GM18517 (cell line): ENCODE measurements around the gene MCF2L2.
"Not testable (repeated sequence)": the region's sequence is repeated elsewhere in the genome, so short reads cannot be mapped to it uniquely, and the experiment has no call there.

ENCODE experiments used
- ATAC-seq: cut with Tn5 transposase; IDR thresholded peaks from one replicate; pipeline ENCODE4 v1.9.1; 2021; ENCODE audit warnings: mild to moderate bottlenecking, moderate library complexity; ENCODE audit not compliant: unreplicated experiment

The MCF2L2 gene, protein sequence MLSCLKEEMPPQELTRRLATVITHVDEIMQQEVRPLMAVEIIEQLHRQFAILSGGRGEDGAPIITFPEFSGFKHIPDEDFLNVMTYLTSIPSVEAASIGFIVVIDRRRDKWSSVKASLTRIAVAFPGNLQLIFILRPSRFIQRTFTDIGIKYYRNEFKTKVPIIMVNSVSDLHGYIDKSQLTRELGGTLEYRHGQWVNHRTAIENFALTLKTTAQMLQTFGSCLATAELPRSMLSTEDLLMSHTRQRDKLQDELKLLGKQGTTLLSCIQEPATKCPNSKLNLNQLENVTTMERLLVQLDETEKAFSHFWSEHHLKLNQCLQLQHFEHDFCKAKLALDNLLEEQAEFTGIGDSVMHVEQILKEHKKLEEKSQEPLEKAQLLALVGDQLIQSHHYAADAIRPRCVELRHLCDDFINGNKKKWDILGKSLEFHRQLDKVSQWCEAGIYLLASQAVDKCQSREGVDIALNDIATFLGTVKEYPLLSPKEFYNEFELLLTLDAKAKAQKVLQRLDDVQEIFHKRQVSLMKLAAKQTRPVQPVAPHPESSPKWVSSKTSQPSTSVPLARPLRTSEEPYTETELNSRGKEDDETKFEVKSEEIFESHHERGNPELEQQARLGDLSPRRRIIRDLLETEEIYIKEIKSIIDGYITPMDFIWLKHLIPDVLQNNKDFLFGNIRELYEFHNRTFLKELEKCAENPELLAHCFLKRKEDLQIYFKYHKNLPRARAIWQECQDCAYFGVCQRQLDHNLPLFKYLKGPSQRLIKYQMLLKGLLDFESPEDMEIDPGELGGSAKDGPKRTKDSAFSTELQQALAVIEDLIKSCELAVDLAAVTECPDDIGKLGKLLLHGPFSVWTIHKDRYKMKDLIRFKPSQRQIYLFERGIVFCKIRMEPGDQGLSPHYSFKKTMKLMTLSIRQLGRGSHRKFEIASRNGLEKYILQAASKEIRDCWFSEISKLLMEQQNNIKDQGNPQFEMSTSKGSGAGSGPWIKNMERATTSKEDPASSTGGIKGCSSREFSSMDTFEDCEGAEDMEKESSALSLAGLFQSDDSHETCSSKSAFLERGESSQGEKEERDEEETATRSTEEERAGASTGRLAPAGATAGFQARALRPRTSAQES

DNA sequence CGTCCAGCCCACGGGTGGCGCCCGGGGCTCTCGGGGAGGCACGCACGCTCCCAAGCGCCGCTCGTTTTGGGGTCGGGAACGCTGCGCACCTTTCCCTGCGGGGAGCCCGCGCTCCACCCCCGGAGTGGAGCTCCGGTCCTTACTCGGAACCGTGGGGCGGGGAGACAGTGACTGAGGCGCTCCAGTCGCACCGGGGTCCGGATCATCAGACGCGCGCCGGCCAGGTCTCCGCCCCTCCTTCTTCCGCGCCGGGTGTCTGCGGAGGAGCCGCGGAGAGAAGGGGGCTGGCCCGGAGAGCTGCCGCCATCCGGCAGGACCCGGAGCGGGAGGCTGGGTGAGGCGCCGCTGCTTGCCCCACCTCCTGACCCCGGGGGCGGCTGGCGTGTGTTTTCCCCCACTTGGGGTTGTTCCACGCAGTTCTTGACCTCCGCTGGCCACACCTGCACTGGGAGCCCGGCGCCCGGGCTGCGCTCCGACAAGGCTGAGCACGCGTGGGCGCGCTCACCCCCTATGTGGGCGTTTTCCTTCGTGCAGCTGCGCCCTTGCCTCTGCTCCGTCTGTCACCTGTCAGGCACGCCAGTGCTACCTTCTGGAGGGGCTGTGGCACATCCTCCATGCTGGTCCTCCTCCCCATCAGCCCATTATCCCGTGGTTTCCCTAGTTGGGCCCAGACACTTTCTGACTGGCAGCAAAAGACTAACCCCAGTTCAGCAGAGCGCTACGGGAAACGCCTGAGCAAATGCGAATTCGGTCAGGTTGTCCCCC is at the start of gene MCF2L2:
Gene MCF2L2, minus strand, starts transcription at position 173 of the 765 bp plus-strand sequence. CDS start 642 bp downstream, outside the sequence.
- peak; percentile 50 for ATAC-seq

DNA sequence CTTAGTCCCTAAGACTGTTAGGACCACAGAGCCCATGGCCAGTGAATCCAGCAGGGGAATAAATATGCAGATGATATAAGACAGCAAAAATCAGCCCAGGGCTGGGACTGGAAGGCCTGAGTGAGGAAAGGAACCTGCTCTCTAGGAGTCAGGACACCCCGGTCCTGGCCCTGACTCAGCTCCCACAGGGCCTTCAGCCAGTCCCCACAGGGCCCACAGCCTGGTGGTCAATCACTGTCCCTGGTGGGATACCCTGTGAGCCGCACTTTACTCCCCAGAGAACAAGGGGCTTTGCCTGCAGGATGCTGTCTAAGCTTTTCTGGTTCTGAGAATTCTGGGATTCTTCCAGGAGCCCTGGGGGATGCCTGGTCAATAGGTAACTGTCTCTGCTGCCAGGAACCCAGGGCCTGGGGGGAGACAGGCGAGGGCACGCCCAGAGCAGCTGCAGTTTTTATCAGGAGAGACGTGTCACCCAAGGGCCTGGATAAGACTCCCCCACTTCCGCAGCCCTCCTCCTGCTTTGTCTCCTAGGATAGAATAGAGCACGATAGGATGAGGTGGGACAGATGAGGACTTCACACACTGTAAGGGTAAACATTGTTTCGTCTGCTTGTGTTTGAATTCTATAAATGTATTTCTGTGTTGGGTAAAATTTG is 49.5 kb upstream of the MCF2L2 start:
- ATAC-seq = no peak

DNA sequence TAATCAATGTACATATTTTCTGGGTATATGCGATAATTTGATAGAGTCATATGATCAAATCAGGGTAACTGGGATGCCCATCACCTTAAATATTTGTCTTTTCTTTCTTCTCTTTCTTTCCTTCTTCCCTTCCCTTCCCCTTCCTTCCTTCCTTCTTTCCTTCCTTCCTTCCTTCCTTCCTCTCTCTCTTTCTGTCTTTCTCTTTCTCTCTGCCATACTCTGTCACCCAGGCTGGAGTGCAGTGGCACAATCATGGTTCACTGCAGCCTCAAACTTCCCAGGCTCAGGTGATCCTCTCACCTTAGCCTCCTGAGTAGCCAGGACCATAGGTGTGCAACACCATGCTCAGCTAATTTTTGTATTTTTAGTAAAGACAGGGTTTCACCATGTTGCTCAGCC is 47.3 kb upstream of the MCF2L2 start:
- ATAC-seq = not testable (repeated sequence)

DNA sequence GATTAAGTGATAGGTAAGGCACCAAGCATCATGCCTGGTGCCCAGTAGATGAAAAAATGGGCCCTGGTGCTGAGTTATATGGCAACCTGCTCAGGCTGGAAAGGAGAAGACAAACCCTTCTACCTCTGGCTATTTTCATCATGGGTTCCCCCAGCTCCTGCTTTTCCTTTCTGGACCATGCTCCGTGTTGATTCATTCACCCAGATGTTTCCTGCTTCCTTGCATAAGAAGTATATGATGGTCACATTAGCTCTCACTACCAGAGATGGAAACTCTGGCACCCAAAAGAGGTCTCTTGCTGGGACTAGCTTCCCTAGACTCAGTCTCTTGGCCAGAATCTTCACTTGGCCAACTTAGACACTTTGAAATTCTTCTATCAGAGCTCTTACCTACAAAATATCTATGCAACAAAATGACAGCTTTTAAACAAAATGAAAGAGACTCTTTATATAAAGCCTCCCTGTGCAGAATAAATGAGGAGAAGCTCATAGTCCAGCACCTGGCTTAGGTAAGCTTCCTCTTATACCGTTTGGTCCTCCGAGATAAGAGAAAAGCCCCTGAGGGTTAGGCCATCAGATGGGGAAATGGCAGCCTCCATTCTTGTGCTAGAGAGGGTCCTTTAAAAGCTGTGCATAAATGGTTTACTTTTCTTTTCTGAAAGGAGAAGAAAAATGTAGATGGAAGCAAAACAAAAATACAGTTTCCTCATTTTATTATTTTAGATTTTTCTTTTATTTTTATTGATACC is 46.8 kb upstream of the MCF2L2 start:
- no peak for ATAC-seq

DNA sequence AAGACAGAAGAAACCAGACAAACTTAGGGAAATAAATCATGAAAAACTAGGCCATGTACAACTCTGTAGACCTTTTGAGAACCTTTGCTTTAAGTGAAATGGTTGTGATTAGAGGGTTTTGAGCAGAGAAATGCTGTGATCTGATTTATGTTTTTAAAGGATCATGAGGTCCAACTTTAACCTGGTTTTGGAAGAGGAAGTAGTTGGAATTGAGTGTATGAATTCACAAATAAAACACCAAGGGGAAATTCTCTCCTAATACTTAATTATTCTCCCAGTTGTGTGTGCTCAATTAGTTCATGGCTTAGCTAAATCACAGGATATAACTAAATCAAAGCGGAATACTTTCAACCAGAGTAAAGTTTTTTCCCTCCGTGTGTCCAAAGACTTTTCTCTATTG is 45.5 kb upstream of the MCF2L2 start:
- no peak for ATAC-seq

DNA sequence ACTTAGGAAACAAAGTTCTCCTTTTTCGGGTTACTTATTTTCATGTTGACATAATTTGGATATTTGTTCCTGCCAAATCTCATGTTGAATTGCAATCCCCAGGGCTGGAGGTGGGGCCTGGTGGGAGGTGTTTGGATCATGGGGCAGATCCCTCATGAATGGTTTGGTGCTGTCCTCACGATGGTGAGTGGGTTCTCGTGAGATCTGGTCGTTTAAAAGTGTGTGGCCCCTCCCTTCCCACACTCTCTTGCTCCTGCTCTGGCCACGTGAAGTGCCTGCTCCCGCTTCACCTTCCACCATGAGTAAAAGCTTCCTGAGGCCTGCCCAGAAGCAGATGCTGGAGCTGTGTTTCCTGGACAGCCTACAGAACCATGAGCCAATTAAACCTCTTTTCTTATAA is 43.7 kb upstream of the MCF2L2 start:
- ATAC-seq = no peak

DNA sequence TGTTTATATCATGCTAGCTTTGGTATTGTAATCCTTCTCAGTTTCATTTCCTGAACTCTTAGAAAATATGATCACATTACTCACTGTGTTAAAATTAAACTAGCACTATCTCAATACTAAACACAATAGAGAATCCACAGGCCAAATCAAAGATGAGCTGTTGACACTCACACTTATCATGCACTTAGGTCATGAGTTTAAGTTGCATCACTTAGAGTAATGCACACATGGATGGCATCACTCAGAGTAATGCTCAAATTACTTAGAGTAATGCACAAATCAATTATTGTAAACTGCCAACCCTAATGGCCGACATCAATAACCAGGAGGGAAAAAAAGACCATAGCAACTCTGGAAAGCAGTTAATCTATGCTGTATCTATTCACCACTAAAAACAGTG is 40.0 kb upstream of the MCF2L2 start:
- no peak for ATAC-seq

DNA sequence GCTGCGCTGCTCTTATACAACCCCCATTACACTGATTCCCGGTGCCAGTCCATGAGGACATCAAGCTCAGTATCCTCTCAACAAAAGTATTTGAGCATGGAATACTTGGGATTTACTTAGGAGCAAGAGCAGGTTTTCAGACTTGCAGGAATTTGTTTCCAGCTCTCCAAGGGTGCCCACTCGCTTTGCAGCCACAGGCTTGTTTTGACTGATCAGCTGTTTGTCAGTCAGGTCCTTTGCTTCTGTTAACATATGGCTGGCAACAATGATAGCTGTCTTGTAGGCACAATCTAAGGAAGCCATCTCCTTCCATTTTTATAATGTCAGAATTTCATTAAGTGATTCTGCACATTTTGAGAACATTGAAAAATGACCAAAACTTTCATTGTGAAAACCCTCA is 38.2 kb upstream of the MCF2L2 start:
- ATAC-seq = no peak

DNA sequence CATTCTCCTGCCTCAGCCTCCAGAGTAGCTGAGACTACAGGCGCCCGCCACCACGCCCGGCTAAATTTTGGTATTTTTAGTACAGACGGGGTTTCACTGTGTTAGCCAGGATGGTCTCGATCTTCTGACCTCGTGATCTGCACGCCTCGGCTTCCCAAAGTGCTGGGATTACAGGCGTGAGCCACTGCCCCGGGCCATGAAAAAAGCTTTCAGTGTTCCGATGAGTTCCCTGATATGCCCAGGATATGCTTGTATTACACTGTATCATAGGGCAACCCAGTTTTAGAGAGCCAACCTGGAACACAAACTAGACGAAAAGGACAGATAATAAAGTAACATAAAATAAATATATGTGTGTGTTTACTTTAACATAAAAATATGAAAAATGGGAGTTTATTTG is 37.3 kb upstream of the MCF2L2 start:
- ATAC-seq = not testable (repeated sequence)

DNA sequence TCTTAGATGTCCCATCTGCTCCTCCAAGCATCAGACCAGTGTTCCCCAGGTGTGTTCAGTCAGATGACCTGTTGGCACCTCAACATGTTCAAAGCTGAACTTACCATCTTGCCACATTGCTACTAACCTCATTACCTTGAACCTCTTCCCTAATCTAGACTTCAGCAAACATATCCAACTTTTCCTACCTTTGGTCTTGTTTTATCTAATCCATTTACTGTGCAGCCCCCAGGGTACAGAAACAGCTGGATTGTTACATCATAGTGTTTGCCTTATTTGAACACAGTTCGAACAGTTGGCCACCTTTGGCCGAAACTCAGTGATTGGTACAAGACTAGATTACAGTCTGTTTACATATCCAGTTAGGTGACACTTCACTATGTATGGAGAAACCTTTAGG is 36.1 kb upstream of the MCF2L2 start:
- ATAC-seq = no peak

DNA sequence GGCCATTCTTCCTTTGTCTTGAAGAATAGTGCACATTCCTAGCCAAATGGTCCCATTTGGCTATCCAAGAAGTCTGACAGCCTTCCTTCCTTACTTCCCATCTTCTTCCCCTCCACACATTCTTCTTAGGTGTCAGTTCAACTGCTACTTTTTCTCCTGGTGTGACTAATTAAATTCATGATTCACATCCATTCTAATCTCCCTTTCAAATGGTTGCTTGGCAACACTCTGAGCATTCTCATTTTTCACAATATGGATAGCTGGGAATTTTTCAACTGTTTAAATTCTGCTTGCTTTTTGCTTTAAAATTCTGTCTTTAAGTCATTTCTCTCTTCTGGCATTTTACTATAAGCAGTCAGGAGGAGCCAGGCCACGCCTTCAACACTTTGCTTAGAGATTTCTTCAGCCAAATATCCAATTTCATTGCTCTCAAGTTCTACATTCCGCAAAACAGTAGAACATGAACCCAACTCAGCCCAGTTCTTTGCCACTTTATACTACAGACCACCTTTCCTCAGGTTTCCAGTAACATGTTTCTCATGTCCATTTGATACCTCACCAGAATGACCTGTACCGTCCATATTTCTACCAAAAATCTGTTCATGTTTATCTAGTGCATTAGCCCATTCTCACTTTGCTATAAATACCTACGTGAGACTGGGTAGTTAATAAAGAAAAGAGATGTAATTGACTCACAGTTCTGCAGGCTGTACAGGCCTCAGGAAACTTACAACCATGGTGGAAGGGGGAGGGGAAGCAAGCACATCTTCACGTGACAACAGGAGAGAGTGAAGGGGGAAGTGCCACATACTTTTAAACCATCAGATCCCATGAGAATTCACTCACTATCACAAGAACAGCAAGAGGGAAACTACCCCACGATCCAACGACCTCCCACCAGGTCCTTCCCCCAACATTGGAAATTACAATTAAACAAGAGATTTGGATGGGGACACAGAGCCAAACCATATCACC is 31.9 kb upstream of the MCF2L2 start:
- no peak for ATAC-seq

DNA sequence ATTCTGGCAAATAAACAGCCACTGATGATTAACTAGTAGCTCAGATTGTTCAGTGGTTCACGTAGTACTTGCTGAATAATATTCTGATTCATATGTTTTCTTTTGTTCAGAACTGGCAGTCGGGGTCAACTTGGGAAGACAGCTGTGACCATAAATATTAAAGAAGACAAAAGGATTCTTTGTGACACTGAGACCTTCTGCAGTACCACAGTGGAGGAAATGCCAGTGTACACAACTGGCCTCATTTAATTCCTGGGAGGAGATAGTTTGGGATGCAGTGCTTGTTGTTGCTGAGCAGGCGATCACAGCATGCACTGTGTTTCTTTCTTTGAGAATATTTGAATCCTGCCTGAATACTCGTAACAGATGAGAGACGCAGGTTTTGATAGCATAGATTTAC is 26.7 kb upstream of the MCF2L2 start:
- ATAC-seq = no peak

DNA sequence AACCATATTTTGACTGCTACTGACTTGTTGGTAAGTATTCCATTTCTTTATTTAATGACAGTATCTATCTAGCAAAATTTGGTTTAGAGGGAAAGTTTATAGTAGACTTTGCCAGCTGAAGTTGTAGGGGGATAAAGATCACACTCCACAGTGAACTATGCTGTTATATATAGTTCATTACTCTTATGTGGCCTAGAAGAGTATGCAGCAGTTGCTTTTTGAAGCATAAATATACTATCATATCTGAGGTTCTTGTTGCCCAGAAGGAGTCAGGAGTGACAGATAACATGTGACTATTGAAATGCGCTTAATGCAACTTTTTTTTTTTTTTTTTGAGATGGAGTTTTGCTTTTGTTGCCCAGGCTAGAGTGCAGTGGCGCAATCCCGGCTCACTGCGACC is 25.6 kb upstream of the MCF2L2 start:
- ATAC-seq = no peak

DNA sequence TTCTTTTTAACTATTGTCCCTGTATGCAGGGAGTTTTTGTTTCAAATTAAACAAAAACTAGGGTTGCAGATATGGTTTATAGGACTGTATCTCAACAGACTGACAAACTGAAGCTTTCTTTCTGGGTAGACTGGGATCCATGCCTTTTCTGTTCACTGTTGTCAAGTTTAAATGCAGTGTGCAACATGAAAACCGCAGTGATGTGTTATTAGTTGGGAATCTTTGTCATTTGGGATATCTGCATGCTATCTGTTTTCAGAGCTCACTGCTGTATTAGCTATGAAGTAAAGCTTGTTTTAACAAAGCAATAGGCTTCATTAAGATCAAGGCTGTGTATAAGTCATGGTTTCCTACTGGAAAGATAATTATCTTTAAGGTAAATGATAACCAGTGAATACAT is 21.4 kb upstream of the MCF2L2 start:
- no peak for ATAC-seq

DNA sequence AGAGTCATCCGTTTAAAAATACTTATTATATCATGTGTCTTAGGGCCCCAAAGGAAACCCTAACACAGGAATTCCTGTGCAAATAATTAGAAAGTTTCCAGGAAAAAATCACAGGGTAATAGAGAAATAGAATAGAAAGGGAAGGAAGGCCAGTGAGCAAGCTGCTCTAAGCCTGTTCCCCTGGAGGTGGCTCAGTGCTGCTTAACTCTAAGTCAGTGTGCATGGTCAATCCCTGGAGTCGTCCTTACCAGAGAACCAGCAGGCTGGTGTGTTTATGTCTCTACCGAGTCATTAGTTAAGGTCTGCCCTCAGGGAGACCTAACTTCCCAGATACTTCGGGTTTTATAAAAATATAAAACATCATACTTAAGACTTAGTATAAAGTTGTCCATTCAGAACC is 21.0 kb upstream of the MCF2L2 start:
- ATAC-seq = no peak

DNA sequence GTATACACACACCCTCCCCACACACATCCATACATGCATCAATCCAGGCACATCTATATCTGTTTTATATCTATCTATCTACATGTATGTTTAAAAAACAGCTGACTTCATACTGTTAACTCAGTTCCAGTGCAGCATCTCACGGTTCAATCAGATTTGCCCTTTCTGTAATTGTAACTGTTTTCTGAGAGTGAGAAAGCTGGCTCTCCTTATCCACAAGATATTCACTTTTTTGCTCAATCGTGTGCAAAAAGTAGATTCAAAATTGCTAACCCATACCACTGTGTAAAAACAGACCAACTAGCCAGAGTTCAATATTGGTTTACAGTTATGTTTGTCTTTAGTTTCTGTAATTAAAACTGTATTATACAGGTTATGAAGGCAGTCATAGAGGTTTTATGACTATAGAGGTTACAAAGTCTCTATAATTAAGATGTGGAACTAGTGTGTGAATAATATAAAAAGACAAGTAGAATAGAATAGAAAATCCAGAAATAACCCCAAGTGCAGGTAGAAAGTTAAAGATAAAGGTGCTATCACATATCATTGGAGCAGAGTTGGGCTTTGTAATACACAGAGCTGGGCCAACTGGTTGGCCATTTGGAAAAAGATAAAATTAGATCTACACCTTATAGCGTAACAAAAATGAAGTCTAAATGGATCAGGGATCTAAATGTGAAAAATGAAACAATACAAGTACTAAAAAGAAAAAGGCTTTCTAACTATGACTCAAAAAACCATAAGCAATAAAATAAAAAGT is 20.1 kb upstream of the MCF2L2 start:
- ATAC-seq = no peak

DNA sequence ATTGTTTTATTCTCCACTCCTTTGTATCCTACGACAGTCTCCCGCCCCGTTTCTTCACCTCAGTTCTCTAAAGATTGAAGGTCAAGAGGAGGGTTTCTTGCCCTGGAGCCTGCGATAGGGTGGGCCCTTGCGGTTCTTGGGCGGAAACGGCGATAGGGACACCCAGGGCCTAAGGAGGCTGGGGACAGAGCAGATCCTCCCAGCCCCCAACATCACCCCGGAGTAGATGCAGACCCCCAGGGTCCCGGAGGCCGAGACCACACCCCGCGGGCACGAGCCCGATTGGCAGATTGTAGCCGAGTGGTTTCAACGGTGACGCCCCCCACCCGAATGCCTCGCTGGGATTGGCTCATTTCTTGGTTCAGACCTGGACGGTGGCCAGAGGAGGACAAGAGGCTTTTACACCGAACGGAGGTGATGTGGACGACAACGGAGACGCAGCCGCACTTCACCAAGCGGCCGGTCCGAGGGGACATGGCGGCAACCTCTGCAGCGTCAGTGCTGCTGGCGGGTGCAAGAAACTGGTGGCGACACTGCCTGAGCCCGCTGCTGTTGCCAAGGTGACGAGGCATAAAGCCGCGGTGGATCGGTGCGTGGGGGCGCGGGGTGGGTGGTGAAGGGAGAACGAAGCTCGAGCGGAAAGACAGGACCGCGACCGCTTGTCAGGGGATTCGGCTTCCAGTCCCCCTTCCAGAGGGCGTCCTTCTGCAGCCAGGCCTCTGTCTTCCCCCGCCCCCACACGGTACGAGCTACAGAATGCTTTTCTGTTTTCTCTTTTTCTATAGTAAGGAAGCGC is 19.0 kb upstream of the MCF2L2 start:
- ATAC-seq = peak; percentile 84
